SK-N-SH (cell line): ENCODE measurements around the gene OR2A5. TPM values are rescaled to one million over a fixed set of nuclear protein-coding genes. Genes with fewer than 3 reads are reported as not detected.

Source experiments
- CTCF ChIA-PET: fragments of 300-600, 350-600 bp; formaldehyde crosslinking; extraction: SDS; loops from one replicate; lab custom pipeline; 2021; lab: Yijun Ruan, JAX
- POLR2A ChIA-PET: fragments of 350-600 bp; sonication (Branson Sonifier 250); formaldehyde crosslinking; extraction: SDS; loops from one replicate; lab custom pipeline; 2020; ENCODE audit warnings: antibody characterized with exemption, inconsistent platforms; lab: Yijun Ruan, JAX
- DNase-seq: peaks from one replicate; pipeline ENCODE4 v3.0.0; 2012
- H2AFZ ChIP-seq: fragments of 200-600 bp; sonication (generic); 2 replicates; pipeline ENCODE4 v1.8.1; 2016; ENCODE audit warnings: antibody characterized with exemption, mild to moderate bottlenecking, low read depth
- H3F3A ChIP-seq: fragments of 200-600 bp; sonication (generic); replicated peaks from 2 replicates; pipeline ENCODE3; 2016; ENCODE audit warnings: antibody characterized with exemption, mild to moderate bottlenecking; ENCODE audit not compliant: insufficient read depth
- H3K27ac ChIP-seq, 2 experiments: fragments of 200-500 bp in 1 of 2; fragments of 200-600 bp in 1 of 2; sonication (Bioruptor generic) in 1 of 2; sonication (generic), shearing (Covaris generic) in 1 of 2; 2 replicates each; pipeline versions ENCODE4 v1.5.1 to v1.6.1; 2014 to 2016; ENCODE audit warnings: low read depth in 2 of 2, inconsistent platforms in 1 of 2, low read length in 1 of 2, mild to moderate bottlenecking in 1 of 2, mixed read lengths in 1 of 2
- H3K27me3 ChIP-seq: fragments of 200-600 bp; sonication (generic), shearing (Covaris generic); 2 replicates; pipeline ENCODE4 v1.6.1; 2016; ENCODE audit warnings: mixed run types; ENCODE audit not compliant: insufficient read depth
- H3K36me3 ChIP-seq, 2 experiments: fragments of 200-500 bp in 1 of 2; fragments of 200-600 bp in 1 of 2; sonication (Bioruptor generic) in 1 of 2; sonication (generic) in 1 of 2; replicated peaks in 1 of 2; 2 replicates each; pipeline versions ENCODE3 to v1.5.1; 2014 to 2016; ENCODE audit warnings: low read length in 1 of 2, mild to moderate bottlenecking in 1 of 2; ENCODE audit not compliant: insufficient read depth in 2 of 2, control insufficient read depth in 1 of 2
- H3K4me1 ChIP-seq, 2 experiments: fragments of 200-500 bp in 1 of 2; fragments of 200-600 bp in 1 of 2; sonication (Bioruptor generic) in 1 of 2; sonication (generic), shearing (Covaris generic) in 1 of 2; 2 replicates each; pipeline versions ENCODE4 v1.5.1 to v1.6.1; 2014 to 2016; ENCODE audit warnings: low read depth in 1 of 2, low read length in 1 of 2, mixed run types in 1 of 2; ENCODE audit not compliant: insufficient read depth in 2 of 2, control insufficient read depth in 1 of 2
- H3K4me2 ChIP-seq: fragments of 200-600 bp; sonication (generic), shearing (Covaris generic); 2 replicates; pipeline ENCODE4 v1.6.1; 2017; ENCODE audit warnings: mixed run types
- H3K4me3 ChIP-seq, 2 experiments: fragments of 200-500 bp in 1 of 2; fragments of 200-600 bp in 1 of 2; sonication (Bioruptor generic) in 1 of 2; sonication (generic), shearing (Covaris generic) in 1 of 2; 2 replicates each; pipeline versions ENCODE4 v1.5.1 to v1.8.1; 2014 to 2016; ENCODE audit warnings: low read depth in 2 of 2, inconsistent platforms in 1 of 2, low read length in 1 of 2, mild to moderate bottlenecking in 1 of 2, mixed read lengths in 1 of 2, moderate library complexity in 1 of 2
- H3K79me2 ChIP-seq: fragments of 200-600 bp; sonication (generic); 2 replicates; pipeline ENCODE4 v1.8.1; 2017; ENCODE audit warnings: mild to moderate bottlenecking; ENCODE audit not compliant: insufficient read depth
- H3K9ac ChIP-seq: fragments of 200-600 bp; sonication (generic); 2 replicates; pipeline ENCODE4 v1.6.1; 2017; ENCODE audit warnings: mixed run types
- H3K9me2 ChIP-seq: fragments of 200-600 bp; sonication (generic); 2 replicates; pipeline ENCODE4 v1.6.1; 2017; ENCODE audit warnings: mixed run types
- H3K9me3 ChIP-seq: fragments of 200-600 bp; sonication (generic); 2 replicates; pipeline ENCODE4 v1.6.1; 2017; ENCODE audit warnings: mixed run types, mild to moderate bottlenecking, moderate library complexity
- H4K20me1 ChIP-seq: fragments of 200-600 bp; sonication (generic); 2 replicates; pipeline ENCODE4 v1.6.1; 2017; ENCODE audit warnings: mild to moderate bottlenecking, mixed run types; ENCODE audit not compliant: insufficient read depth
- CTCF ChIP-seq: fragments of 200-600 bp; sonication (generic); IDR thresholded peaks from 2 replicates; pipeline ENCODE4 v1.6.1; 2017; ENCODE audit warnings: antibody characterized with exemption, mild to moderate bottlenecking, moderate library complexity
- ELF1 ChIP-seq: IDR thresholded peaks from 2 replicates; pipeline ENCODE4 v1.4.0; 2012
- FOXJ3 ChIP-seq: sonication (generic); formaldehyde crosslinking; IDR thresholded peaks from 2 replicates; pipeline ENCODE4 v1.5.1; 2020; ENCODE audit warnings: mild to moderate bottlenecking, missing genetic modification reagents
- GABPA ChIP-seq: IDR thresholded peaks from 2 replicates; pipeline ENCODE4 v1.4.0; 2012; ENCODE audit warnings: low read depth, mild to moderate bottlenecking
- JUND ChIP-seq: IDR thresholded peaks from 2 replicates; pipeline ENCODE4 v1.4.0; 2012
- NFIC ChIP-seq: IDR thresholded peaks from 2 replicates; pipeline ENCODE4 v1.4.0; 2012; ENCODE audit warnings: borderline replicate concordance
- NRF1 ChIP-seq: IDR thresholded peaks from 2 replicates; pipeline ENCODE4 v1.6.1; 2012; ENCODE audit warnings: low read depth, mild to moderate bottlenecking, low read length
- RAD21 ChIP-seq: IDR thresholded peaks from 2 replicates; pipeline ENCODE4 v1.6.1; 2012; ENCODE audit warnings: mild to moderate bottlenecking, low read length
- RCOR1 ChIP-seq: fragments of 150-350 bp; IDR thresholded peaks from 2 replicates; pipeline ENCODE4 v1.6.1; 2017; ENCODE audit warnings: antibody characterized with exemption, low read length
- RFX5 ChIP-seq: IDR thresholded peaks from 2 replicates; pipeline ENCODE4 v1.6.1; 2012; ENCODE audit warnings: mild to moderate bottlenecking, improper control_type of control experiment, low read length
- SIN3A ChIP-seq: IDR thresholded peaks from 2 replicates; pipeline ENCODE4 v1.6.1; 2012; ENCODE audit warnings: low read depth, mild to moderate bottlenecking, low read length, moderate library complexity, borderline replicate concordance
- SMC3 ChIP-seq: IDR thresholded peaks from 2 replicates; pipeline ENCODE4 v1.6.1; 2012; ENCODE audit warnings: low read depth, low read length, improper control_type of control experiment
- TCF12 ChIP-seq: IDR thresholded peaks from 2 replicates; pipeline ENCODE4 v1.4.0; 2012
- YY1 ChIP-seq: IDR thresholded peaks from 2 replicates; pipeline ENCODE4 v1.4.0; 2012; ENCODE audit warnings: low read depth, mild to moderate bottlenecking
- ZBTB33 ChIP-seq: IDR thresholded peaks from 2 replicates; pipeline ENCODE4 v1.4.0; 2012; ENCODE audit warnings: low read depth, borderline replicate concordance
- WGBS: methylation state at CpG from one replicate; pipeline ENCODE4 v1.1.6; 2017; ENCODE audit warnings: low lambda C conversion rate; 5-methylcytosine and 5-hydroxymethylcytosine counted together
- polyA plus RNA-seq, 3 experiments: library from polyadenylated mRNA; depleted of rRNA; stranded (reverse); fragments of >200 nt; gene quantifications; 2 replicates each; pipeline ENCODE4 v1.2.3, GENCODE V29; 2012

The OR2A5 gene
- polyA plus RNA-seq, 1 of the 3 experiments (the other 2 are of a cell fraction): not detected

GRCh38 chr7:144006029-144006691 lies 42.6 kb upstream of the OR2A5 start:
- POLR2A ChIA-PET: no interaction called here
- 4% methylated on average over 1 of the region's 1 CpG for WGBS
- Histone ChIP-seq H3K4me1 (peaks cover 0 to 3% of the 10 kb centered on the region in 2 experiments; a peak in 1 of 4 replicates), H3K9ac (no peak overlapping the region), H3K36me3 (no peaks in the 10 kb centered on the region), H3K27me3 (peaks cover 5% of the 10 kb centered on the region; the same call in 1 of the 2 replicates), H4K20me1 (no peaks in the 10 kb centered on the region), H2AFZ (no peak overlapping the region), H3K9me3 (no peaks in the 10 kb centered on the region), H3K4me3 (no peak overlapping the region), H3K79me2 (no peaks in the 10 kb centered on the region), H3F3A (no peaks in the 10 kb centered on the region), H3K27ac (no peak overlapping the region), H3K9me2 (no peaks in the 10 kb centered on the region), H3K4me2 (no peak overlapping the region)
- no peak for TF ChIP-seq SIN3A
- TF ChIP-seq GABPA: no peak
- TF ChIP-seq FOXJ3 (CRISPR knock-in tag): no peak
- no peak for TF ChIP-seq NRF1
- TF ChIP-seq RCOR1: no peak
- no peak for TF ChIP-seq CTCF
- TF ChIP-seq YY1: no peak
- no peak for TF ChIP-seq RAD21
- no peak for TF ChIP-seq SMC3
- TF ChIP-seq NFIC: no peak
- TF ChIP-seq TCF12: no peak
- no peak for DNase-seq
- CTCF ChIA-PET: no interaction called here

GRCh38 chr7:144006692-144007042 lies 42.1 kb upstream of the OR2A5 start:
- H3K27me3 ChIP-seq: peaks cover 5% of the 10 kb centered on the region; the same call in 1 of the 2 replicates
- no peak overlapping the region for H3K9ac ChIP-seq
- no peaks in the 10 kb centered on the region for H3K9me2 ChIP-seq
- no peaks in the 10 kb centered on the region for H3F3A ChIP-seq
- ChIA-PET POLR2A (no interaction called here), CTCF (no interaction called here)
- H3K36me3 ChIP-seq: no peaks in the 10 kb centered on the region
- 0 out of 4 replicates have a peak, but pooled peaks cover 0 to 2% of the 10 kb centered on the region in 2 experiments for H3K4me1 ChIP-seq
- 25% methylated on average over 1 of the region's 1 CpG for WGBS
- TF ChIP-seq RFX5 (no peak), JUND (no peak), ZBTB33 (no peak), ELF1 (no peak)
- no peaks in the 10 kb centered on the region for H3K79me2 ChIP-seq
- H3K27ac ChIP-seq: no peak overlapping the region
- no peak for DNase-seq
- H4K20me1 ChIP-seq: no peaks in the 10 kb centered on the region
- H3K9me3 ChIP-seq: no peaks in the 10 kb centered on the region
- H2AFZ ChIP-seq: no peak overlapping the region
- H3K4me2 ChIP-seq: no peak overlapping the region
- no peak overlapping the region for H3K4me3 ChIP-seq
